Ovary (tissue), 3 donors: ENCODE data around the gene ITIH6.

Experiments used
- CTCF ChIP-seq, 3 donors: fragments of 450-650 bp in 2 of 3; fragments of 200-600 bp in 1 of 3; IDR thresholded peaks; one replicate each; pipeline versions ENCODE4 v1.5.1 to v1.8.0; 2016 to 2022; ENCODE audit warnings: antibody characterized with exemption in 3 of 3, mild to moderate bottlenecking in 1 of 3
- EP300 ChIP-seq: sonication (generic); formaldehyde crosslinking; IDR thresholded peaks from one replicate; pipeline ENCODE4 v1.6.1; 2017; ENCODE audit warnings: antibody characterized with exemption
- POLR2A ChIP-seq: fragments of 450-650 bp; IDR thresholded peaks from one replicate; pipeline ENCODE4 v1.6.1; 2017; ENCODE audit warnings: antibody characterized with exemption, mild to moderate bottlenecking, moderate library complexity
- donor health status: DM: no; HTN: no; CAD: no.

- TF ChIP-seq EP300 (no peak), CTCF (IDR thresholded peaks at IDR 0.05) (no peak), POLR2A (no peak)
Measured at GRCh38 chrX:54747733-54748393, 50.2 kb downstream of the ITIH6 start.
